Measurements from ENCODE around the gene PI4KA. TPM values are rescaled to one million over a fixed set of nuclear protein-coding genes. Genes with fewer than 3 reads are reported as not detected.
A peak's percentile ranks its signal among the peaks of the same experiment; 100 is the strongest.
"Not testable (repeated sequence)": the region's sequence is repeated elsewhere in the genome, so short reads cannot be mapped to it uniquely, and the experiment has no call there.

PI4KA gene
- total RNA-seq, 1 donor from 2014 or later: 100 TPM

GRCh38 chr22:20776624-20777405 is 81.8 kb downstream of the PI4KA start:
- DNase-seq (ENCODE audit: low spot score): no peak

- no peak for DNase-seq (ENCODE audit: low spot score)
Measured at GRCh38 chr22:20775342-20775895, 83.2 kb downstream of the PI4KA start.

GRCh38 chr22:20774882-20775281 is 83.7 kb downstream of the PI4KA start:
- no peak for DNase-seq (ENCODE audit: low spot score)

GRCh38 chr22:20773793-20774212 is 84.8 kb downstream of the PI4KA start, which contains the start of gene SERPIND1:
Gene SERPIND1 (plus strand): TSS chr22:20774113. CDS start chr22:20779313, 5,200 bp downstream.
- DNase-seq (ENCODE audit: low spot score): no peak

GRCh38 chr22:20771918-20772625 is 86.5 kb downstream of the PI4KA start:
- no peak for DNase-seq (ENCODE audit: low spot score)

- not testable (repeated sequence) for DNase-seq (ENCODE audit: low spot score)
Measured at GRCh38 chr22:20769496-20769826, 89.2 kb downstream of the PI4KA start.

- no peak for DNase-seq (ENCODE audit: low spot score)
Measured at GRCh38 chr22:20766530-20766929, 92.1 kb downstream of the PI4KA start.

- DNase-seq (ENCODE audit: low spot score): no peak
Measured at GRCh38 chr22:20765938-20766337, 92.7 kb downstream of the PI4KA start.

- DNase-seq (ENCODE audit: low spot score): no peak
Measured at GRCh38 chr22:20764729-20765128, 93.9 kb downstream of the PI4KA start.

- no peak for DNase-seq (ENCODE audit: low spot score)
Measured at GRCh38 chr22:20764471-20764720, 94.2 kb downstream of the PI4KA start.

GRCh38 chr22:20763630-20764470 is 94.8 kb downstream of the PI4KA start:
- no peak for DNase-seq (ENCODE audit: low spot score)

- DNase-seq (ENCODE audit: low spot score): no peak
Measured at GRCh38 chr22:20762233-20762796, 96.3 kb downstream of the PI4KA start.

- DNase-seq (ENCODE audit: low spot score): no peak
Measured at GRCh38 chr22:20761536-20761935, 97.1 kb downstream of the PI4KA start.

- no peak for DNase-seq (ENCODE audit: low spot score)
Measured at GRCh38 chr22:20760084-20760483, 98.5 kb downstream of the PI4KA start.

- no peak for DNase-seq (ENCODE audit: low spot score)
Measured at GRCh38 chr22:20758688-20759087, 99.9 kb downstream of the PI4KA start.

GRCh38 chr22:20756846-20757245 is 101.8 kb downstream of the PI4KA start:
- DNase-seq (ENCODE audit: low spot score): no peak

GRCh38 chr22:20752873-20753272 is 105.7 kb downstream of the PI4KA start:
- no peak for DNase-seq (ENCODE audit: low spot score)

GRCh38 chr22:20752104-20752741 is 106.4 kb downstream of the PI4KA start:
- no peak for DNase-seq (ENCODE audit: low spot score)

- DNase-seq (ENCODE audit: low spot score): no peak
Measured at GRCh38 chr22:20751185-20751851, 107.3 kb downstream of the PI4KA start.

- DNase-seq (ENCODE audit: low spot score): peak; percentile 51
Measured at GRCh38 chr22:20750461-20751184, 108.0 kb downstream of the PI4KA start.

All from mucosa of gallbladder (tissue), 1 donor.